Activated T-helper 17 cell treated with anti-CD3 and anti-CD28 coated beads, Interleukin-2, amount 50 U/mL, for 72 hours (primary cell): Measurements from ENCODE around the gene RDH13. TPM values are rescaled to one million over a fixed set of nuclear protein-coding genes. Genes with fewer than 3 reads are reported as not detected.

Source experiments
- ATAC-seq: fragments of 150-1000 bp; cut with Tn5 transposase; replicated peaks from 2 replicates; pipeline ENCODE4 v1.10.0; 2021; ENCODE audit warnings: mild to moderate bottlenecking, moderate library complexity
- H3K27ac Mint-ChIP-seq: one replicate; pipeline ENCODE4 v1.8.0; 2022; ENCODE audit warnings: mixed read lengths
- H3K27me3 Mint-ChIP-seq: one replicate; pipeline ENCODE4 v1.8.0; 2022; ENCODE audit warnings: mixed read lengths
- H3K36me3 Mint-ChIP-seq: one replicate; pipeline ENCODE4 v1.8.0; 2022; ENCODE audit warnings: low read depth, mild to moderate bottlenecking, mixed read lengths
- H3K4me1 Mint-ChIP-seq: one replicate; pipeline ENCODE4 v1.8.0; 2022; ENCODE audit warnings: mixed read lengths
- H3K4me3 Mint-ChIP-seq: one replicate; pipeline ENCODE4 v1.8.0; 2022; ENCODE audit warnings: mild to moderate bottlenecking, mixed read lengths
- H3K9me3 Mint-ChIP-seq: one replicate; pipeline ENCODE4 v1.8.0; 2022; ENCODE audit warnings: mixed read lengths
- total RNA-seq, 2 donors: library from RNA; stranded (reverse); gene quantifications; one replicate each; pipeline ENCODE4 v1.2.3, GENCODE V29; 2022

RDH13 gene
- total RNA-seq, 2 donors from 2014 or later: 20.4 to 25.0 TPM

DNA sequence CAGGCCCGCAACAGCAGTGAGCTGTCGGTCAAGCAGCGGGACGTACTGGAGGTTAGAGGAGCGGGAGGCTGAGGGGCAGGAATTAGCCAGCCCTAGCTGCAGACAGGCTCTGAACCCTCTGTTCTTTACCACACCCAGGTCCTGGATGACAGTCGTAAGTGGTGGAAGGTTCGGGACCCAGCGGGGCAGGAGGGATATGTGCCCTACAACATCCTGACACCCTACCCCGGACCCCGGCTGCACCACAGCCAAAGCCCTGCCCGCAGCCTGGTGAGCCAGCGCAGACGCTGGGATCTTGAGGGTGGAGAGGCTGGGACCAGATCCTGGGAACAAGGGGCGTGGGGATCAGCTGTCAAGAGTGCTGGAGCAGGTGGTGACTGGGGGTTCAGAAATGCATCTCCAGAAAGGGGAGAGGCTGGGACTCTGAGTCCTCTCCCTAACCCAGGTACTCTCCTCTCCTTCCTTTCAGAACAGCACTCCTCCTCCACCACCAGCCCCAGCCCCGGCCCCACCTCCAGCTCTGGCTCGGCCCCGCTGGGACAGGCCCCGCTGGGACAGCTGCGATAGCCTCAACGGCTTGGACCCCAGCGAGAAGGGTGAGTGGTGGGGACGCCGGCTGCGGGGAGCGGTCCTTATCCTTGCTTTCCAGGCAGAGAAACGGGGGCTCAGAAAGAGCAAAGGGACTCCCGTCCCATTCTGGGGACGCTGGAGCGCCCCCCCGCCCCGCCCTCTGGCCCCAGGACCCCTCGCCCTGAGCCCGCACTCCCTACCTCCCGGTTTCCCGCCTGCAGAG lies 23.2 kb upstream of the RDH13 start:
- Mint-ChIP-seq H3K27me3 (peaks cover 27% of the 10 kb centered on the region), H3K27ac (no peak overlapping the region), H3K9me3 (no peaks in the 10 kb centered on the region), H3K4me1 (peaks cover 11% of the 10 kb centered on the region), H3K4me3 (no peak overlapping the region), H3K36me3 (peaks cover 32% of the 10 kb centered on the region)
- no peak for ATAC-seq

DNA sequence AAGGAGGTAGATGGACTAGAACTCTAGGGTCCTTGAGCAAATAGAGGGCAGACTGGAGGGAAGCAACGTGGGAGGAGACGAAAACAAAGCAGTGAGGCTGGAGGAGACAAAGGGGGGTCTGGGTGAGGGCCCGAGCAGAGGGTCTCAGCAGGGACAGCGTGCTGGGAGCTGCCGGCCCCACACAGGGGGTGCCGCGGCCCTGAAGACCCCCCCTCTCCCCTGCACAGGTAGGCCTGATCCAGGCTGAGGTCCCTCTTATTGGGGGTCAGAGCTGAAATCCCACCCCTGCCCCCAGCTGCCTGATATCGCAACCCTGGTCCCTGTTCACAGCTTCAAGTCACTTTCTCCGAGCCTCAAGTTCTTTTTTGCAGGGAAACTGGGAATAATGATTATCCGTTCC lies 21.5 kb upstream of the RDH13 start:
- peaks cover 28% of the 10 kb centered on the region for H3K27me3 Mint-ChIP-seq
- peaks cover 16% of the 10 kb centered on the region for H3K36me3 Mint-ChIP-seq
- peaks cover 19% of the 10 kb centered on the region for H3K4me1 Mint-ChIP-seq
- no peak overlapping the region for H3K27ac Mint-ChIP-seq
- H3K4me3 Mint-ChIP-seq: no peak overlapping the region
- ATAC-seq: no peak
- H3K9me3 Mint-ChIP-seq: no peaks in the 10 kb centered on the region

DNA sequence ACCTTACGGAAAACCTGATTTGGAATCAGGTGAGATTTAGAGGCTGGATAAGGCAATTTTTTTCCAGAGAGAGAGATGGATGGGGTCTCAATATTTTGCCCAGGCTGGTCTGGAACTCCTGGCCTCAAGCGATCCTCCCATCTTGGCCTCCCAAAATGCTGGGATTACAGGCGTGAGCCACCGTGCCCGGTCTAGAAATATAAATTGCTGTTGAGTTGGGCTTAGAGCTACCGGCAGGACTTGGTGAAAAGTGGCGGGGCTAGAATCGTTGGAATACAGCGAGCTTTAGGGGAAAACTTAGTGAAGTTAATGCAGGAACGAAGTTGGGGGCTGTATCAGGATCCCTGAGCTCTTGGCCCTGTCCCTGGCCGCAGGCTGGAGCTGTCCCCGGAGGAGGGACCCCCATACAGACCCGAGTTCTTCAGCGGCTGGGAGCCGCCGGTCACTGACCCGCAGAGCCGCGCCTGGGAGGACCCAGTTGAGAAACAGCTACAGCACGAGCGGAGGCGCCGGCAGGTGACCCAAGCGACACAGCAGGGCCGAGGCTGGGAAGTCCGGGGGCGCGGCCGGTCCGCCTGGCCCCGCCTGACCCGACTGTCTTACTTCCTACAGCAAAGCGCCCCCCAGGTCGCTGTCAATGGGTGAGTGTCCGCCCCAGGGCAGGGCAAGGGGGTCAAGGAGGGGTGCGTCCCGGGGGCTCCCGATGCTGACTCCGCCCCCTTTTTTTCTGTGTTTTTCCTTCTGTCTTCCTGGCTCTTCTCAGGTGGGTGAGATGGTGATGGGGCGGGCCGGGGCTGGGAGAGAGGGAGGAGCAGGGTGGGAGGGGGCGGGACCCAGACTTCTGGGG lies 20.3 kb upstream of the RDH13 start:
- H3K4me3 Mint-ChIP-seq: peak overlapping the region; percentile 77
- H3K9me3 Mint-ChIP-seq: no peaks in the 10 kb centered on the region
- peaks cover 25% of the 10 kb centered on the region for H3K27me3 Mint-ChIP-seq
- H3K36me3 Mint-ChIP-seq: peaks cover 4% of the 10 kb centered on the region
- no peak overlapping the region for H3K27ac Mint-ChIP-seq
- H3K4me1 Mint-ChIP-seq: peaks cover 13% of the 10 kb centered on the region
- ATAC-seq: no peak

DNA sequence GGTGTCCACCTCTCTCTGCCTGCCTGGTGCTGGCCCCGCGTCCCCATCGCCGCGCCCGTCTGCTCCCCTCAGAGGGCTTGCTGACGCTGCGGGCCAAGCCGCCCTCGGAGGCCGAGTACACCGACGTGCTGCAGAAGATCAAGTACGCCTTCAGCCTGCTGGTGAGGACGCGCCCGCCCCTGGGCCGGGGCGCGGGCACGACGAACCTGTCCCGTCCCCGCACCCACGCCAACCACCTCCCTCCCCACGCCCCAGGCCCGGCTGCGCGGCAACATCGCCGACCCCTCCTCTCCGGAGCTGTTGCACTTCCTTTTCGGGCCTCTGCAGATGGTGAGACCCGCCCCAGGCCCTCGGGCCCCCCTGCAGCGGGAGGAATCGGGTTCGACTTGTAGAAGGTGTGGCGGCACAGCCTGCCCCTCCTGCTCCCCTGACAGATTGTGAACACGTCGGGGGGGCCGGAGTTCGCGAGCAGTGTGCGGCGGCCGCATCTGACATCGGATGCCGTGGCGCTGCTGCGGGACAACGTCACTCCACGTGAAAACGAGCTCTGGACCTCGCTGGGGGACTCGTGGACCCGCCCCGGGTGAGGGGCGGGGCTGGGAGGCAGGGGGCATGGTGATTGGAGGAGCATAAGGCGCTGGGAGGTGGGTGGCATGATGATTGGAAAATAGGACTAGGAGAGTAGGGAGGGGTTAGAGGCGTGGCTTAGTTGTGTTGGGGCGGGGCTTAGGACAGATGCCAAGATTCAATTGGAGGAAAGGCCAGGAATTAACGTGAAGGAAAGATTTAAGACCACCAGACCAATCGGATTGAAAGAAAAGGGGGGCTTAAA lies 19.3 kb upstream of the RDH13 start:
- Mint-ChIP-seq H3K9me3 (no peaks in the 10 kb centered on the region), H3K4me3 (peak overlapping the region; percentile 77), H3K27ac (no peak overlapping the region), H3K27me3 (peaks cover 22% of the 10 kb centered on the region), H3K4me1 (peaks cover 8% of the 10 kb centered on the region), H3K36me3 (no peaks in the 10 kb centered on the region)
- ATAC-seq: no peak

DNA sequence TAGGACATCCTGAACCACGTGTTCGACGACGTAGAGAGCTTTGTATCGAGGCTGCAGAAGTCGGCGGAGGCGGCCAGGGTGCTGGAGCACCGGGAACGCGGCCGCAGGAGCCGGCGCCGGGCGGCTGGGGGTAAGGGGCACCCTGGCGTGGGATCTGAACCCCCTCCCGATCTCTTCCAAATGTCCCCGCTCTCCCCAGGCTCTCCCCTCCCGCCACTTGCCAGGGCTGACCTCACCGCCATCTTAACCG lies 18.7 kb upstream of the RDH13 start:
- no peak overlapping the region for H3K27ac Mint-ChIP-seq
- peaks cover 8% of the 10 kb centered on the region for H3K4me1 Mint-ChIP-seq
- H3K9me3 Mint-ChIP-seq: no peaks in the 10 kb centered on the region
- no peaks in the 10 kb centered on the region for H3K36me3 Mint-ChIP-seq
- no peak for ATAC-seq
- peaks cover 23% of the 10 kb centered on the region for H3K27me3 Mint-ChIP-seq
- peak overlapping the region; percentile 77 for H3K4me3 Mint-ChIP-seq

DNA sequence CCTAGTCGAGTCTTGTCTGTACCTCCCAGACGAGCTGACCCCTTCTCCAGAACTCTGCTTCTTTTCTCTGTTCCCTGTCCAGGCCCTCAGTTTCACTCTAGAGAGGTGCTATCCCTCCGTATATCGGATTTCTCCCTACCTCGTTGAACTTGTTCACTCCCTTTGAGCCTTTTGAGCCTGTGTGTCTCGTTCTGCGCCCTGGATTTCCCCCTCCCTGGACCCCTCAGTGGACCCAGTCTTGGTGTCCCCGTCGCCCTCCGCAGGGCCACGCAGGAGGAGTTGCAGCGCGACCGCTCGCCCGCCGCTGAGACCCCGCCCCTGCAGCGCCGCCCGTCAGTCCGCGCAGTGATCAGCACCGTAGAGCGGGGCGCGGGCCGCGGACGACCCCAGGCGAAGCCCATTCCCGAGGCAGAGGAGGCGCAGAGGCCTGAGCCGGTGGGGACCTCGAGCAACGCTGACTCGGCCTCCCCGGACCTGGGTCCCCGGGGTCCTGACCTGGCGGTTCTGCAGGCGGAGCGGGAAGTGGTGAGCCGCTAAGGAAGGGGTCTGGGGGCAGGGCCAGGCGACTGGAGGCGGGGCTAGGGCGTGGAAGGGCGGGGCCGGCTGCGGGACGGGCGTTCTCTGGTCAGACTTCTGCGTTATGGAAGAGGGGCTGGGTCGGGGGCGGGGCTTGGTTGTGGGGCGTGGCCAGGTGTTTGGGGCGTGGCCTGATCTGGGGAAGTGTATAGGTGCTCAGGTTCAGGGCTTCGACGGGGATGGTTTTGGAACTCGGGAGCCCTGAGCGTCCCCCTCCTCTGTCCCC lies 18.2 kb upstream of the RDH13 start:
- Mint-ChIP-seq H3K27me3 (peaks cover 25% of the 10 kb centered on the region), H3K4me1 (peaks cover 8% of the 10 kb centered on the region), H3K9me3 (no peaks in the 10 kb centered on the region), H3K27ac (no peak overlapping the region), H3K36me3 (no peaks in the 10 kb centered on the region), H3K4me3 (peak overlapping the region; percentile 77)
- ATAC-seq: peak; percentile 87

DNA sequence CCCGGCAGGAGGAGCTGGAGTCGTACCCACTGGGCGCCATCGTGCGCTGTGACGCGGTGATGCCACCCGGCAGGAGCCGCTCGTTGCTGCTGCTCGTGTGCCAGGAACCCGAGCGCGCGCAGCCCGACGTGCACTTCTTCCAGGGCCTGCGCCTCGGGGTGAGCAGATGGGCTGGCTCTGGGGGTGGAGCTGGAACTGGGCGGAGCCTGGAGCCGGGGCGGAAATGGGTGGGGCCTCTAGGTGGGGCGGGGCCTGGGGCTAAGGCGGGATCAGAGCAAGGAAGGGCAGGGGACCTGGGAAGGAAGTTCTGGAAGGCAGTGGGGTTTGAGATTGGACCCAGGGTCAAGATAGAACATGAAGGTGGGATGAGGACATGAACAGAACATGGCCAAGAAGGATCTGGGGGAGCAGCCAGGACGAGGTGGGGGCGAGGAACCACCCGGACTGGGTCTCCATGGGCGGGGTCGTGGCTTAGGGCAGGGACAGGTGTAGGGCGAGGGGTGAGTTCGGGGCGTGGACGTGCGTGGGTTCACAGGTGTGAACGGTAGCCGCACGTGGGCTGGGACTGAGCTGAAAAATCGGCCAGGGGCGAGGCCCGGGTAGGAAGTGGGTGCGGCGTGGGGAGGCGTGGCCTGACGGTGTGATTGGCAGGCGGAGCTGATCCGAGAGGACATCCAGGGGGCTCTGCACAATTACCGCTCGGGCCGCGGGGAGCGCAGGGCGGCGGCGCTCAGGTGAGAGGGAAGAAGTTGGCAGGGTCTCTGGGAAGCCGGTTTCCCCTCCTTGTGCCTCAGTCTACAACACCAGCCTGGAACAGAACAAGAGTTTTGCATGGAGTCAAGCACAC lies 17.4 kb upstream of the RDH13 start:
- no peaks in the 10 kb centered on the region for H3K36me3 Mint-ChIP-seq
- no peak overlapping the region for H3K27ac Mint-ChIP-seq
- peaks cover 8% of the 10 kb centered on the region for H3K4me1 Mint-ChIP-seq
- H3K4me3 Mint-ChIP-seq: peak overlapping the region; percentile 77
- peak; percentile 62 for ATAC-seq
- H3K9me3 Mint-ChIP-seq: no peaks in the 10 kb centered on the region
- H3K27me3 Mint-ChIP-seq: peaks cover 21% of the 10 kb centered on the region

DNA sequence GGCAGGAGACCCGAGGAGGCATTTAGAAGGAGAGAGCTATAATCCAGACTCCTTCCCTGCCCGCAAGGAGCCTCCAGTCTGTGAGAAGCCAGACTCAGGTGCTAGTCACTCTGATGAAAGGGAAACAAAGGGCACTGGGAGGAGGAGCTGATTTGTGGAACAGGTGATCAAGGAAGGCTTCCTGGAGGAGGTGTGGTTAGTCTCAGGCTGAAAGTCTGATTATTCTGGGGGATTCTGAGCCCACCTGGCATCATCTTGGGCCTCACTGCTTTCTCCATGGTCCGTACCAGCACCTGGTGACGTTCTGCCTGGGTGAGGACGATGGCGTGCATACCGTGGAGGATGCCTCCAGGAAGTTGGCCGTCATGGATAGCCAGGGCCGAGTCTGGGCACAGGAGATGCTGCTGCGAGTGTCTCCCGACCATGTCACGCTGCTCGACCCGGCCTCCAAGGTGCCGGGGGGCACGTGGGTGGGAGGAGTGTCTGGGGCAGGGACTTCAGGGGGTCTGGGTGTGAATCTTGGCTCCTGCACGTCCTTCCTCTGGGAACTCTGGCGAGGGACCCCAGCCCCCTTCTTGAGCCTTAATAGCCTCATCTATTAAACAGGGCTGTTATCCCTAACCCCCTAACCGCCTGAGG lies 16.6 kb upstream of the RDH13 start:
- Mint-ChIP-seq H3K4me3 (peak overlapping the region; percentile 77), H3K27me3 (peaks cover 21% of the 10 kb centered on the region), H3K9me3 (no peaks in the 10 kb centered on the region), H3K36me3 (no peaks in the 10 kb centered on the region), H3K27ac (no peak overlapping the region), H3K4me1 (peaks cover 8% of the 10 kb centered on the region)
- no peak for ATAC-seq

DNA sequence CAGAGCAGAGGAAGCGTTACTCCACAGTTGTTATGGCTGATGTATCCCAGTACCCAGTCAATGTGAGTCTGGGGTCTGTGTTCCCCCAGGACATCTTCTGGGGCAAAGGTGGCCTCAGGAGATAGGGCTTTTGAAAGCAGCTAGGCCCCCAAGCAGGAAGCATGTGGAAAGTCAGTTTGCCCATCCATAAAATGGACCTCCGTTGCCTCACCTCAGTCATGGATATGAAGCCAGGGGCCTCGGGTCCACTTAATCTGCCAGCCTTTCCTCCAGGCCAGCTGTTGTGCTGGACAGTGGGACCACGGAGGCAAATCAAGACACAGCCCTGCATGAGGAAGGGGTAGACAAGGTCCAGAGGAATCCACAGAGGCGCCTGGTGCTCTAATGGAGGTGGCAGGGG lies 16.0 kb upstream of the RDH13 start:
- ATAC-seq: no peak
- Mint-ChIP-seq H3K9me3 (no peaks in the 10 kb centered on the region), H3K4me1 (peaks cover 8% of the 10 kb centered on the region), H3K27ac (no peak overlapping the region), H3K36me3 (no peaks in the 10 kb centered on the region), H3K4me3 (peak overlapping the region; percentile 77), H3K27me3 (peaks cover 18% of the 10 kb centered on the region)

DNA sequence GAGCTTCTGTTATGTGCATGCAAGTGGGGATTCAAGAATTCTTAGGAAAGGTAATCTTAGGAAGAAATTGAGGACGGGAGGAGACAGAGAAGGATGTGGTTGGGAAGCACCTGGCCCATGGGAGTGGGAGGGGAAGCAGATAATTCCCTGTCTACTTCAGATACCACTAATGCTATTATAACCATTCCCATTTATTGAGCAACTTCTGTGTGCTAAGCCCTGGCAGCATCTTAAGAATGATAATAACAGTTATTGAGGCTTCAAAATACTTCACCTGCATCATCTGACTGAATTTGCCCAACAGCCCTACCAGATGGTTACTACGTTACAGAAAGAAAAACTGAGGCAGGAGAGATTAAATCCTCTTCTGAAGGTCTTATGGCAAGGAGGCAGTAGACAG lies 14.2 kb upstream of the RDH13 start:
- peaks cover 8% of the 10 kb centered on the region for H3K4me1 Mint-ChIP-seq
- H3K9me3 Mint-ChIP-seq: no peaks in the 10 kb centered on the region
- no peak overlapping the region for H3K27ac Mint-ChIP-seq
- no peaks in the 10 kb centered on the region for H3K36me3 Mint-ChIP-seq
- no peak for ATAC-seq
- no peak overlapping the region for H3K4me3 Mint-ChIP-seq
- H3K27me3 Mint-ChIP-seq: peaks cover 16% of the 10 kb centered on the region

DNA sequence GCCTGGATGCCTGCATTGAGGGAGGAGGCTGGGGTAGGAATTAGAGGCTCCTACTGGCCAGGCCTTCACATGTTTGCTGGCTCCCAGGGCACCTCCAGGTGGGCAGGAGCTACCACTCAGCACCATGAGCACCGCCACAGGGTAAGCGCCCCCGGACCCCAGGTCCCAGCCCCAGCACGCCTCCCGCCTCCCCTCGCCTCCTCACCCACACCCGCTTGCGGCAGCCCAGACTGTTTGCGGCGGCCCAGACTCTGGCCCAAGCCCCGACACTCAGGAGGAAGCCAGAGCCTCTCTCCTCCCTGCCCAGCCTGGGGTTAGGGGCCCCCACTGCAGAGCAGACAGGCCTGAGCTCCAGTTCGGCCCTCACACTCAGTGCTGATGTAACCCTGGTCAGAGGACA lies 13.4 kb upstream of the RDH13 start:
- no peak overlapping the region for H3K27ac Mint-ChIP-seq
- no peak overlapping the region for H3K4me3 Mint-ChIP-seq
- no peaks in the 10 kb centered on the region for H3K9me3 Mint-ChIP-seq
- no peak for ATAC-seq
- H3K36me3 Mint-ChIP-seq: no peaks in the 10 kb centered on the region
- H3K27me3 Mint-ChIP-seq: peaks cover 19% of the 10 kb centered on the region
- peaks cover 8% of the 10 kb centered on the region for H3K4me1 Mint-ChIP-seq

DNA sequence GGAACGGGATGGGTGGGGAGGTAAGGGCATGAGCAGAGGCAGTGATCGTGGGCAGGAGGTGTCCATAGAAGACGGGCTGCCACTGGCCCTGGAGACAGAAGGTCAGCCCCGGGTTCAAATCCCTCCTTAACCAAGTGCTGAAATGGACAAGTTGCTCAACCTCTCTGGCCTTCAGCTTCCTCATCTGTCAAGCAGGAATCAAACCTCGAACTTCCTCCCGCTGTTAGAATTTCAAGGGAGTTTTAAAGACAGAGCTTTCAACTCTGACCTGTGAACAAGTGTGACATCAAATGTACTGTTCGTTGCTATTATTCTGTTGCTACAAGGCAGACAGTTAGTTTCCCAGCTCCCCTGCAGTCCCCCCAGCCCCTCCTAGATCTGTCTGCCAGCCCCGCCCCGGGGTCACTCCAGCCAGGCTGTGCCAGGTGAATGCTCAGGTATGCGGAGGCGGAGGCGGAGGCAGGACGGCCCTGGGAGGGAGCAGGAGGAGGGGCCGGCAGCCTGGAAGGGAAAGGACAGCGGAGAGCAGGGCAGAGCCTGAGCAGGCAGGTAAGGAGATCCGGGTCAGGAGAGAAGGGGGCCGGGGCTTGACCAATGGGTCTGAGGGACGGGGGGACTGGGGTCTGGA lies 12.5 kb upstream of the RDH13 start, which contains the start of gene EPS8L1:
EPS8L1 (plus strand) TSS at position 499 of the 628 bp plus-strand sequence. CDS start 576 bp downstream, outside the sequence.
- no peak for ATAC-seq
- Mint-ChIP-seq H3K4me1 (peaks cover 8% of the 10 kb centered on the region), H3K27me3 (peaks cover 20% of the 10 kb centered on the region)

More for the DNA sequence above, 12.5 kb upstream of the RDH13 start, which contains the start of gene EPS8L1:
- Mint-ChIP-seq H3K9me3 (no peaks in the 10 kb centered on the region), H3K4me3 (no peak within 1 kb of the TSS), H3K36me3 (no peaks in the 10 kb centered on the region), H3K27ac (no peak within 1 kb of the TSS)
